Left lung (tissue), 10 donors: ENCODE results near the gene ARSG. TPM values are rescaled to one million over a fixed set of nuclear protein-coding genes. Genes with fewer than 3 reads are reported as not detected.

Experiments used
- ATAC-seq: fragments of 200-7000 bp; cut with Tn5 transposase; one replicate; pipeline ENCODE4 v1.9.1; 2020; ENCODE audit warnings: moderate library complexity
- DNase-seq, 4 donors: peaks; one replicate each; pipeline ENCODE4 v3.0.0-alpha.2; 2013 to 2020
- H3K27ac ChIP-seq, 2 donors: fragments of 200-600 bp; sonication (generic) in 1 of 2; one replicate each; pipeline versions ENCODE4 v1.5.0 to v1.8.0; 2020 to 2021
- H3K27me3 ChIP-seq, 2 donors: fragments of 200-600 bp; sonication (generic) in 1 of 2; one replicate each; pipeline versions ENCODE4 v1.5.0 to v1.8.0; 2020 to 2021
- H3K36me3 ChIP-seq, 2 donors: fragments of 200-600 bp; sonication (generic) in 1 of 2; one replicate each; pipeline versions ENCODE4 v1.5.0 to v1.8.0; 2020 to 2021
- H3K4me1 ChIP-seq, 2 donors: fragments of 200-600 bp; one replicate each; pipeline ENCODE4 v1.8.0; 2021
- H3K4me3 ChIP-seq, 2 donors: fragments of 200-600 bp; sonication (generic) in 1 of 2; one replicate each; pipeline versions ENCODE4 v1.5.0 to v1.8.0; 2020 to 2021; ENCODE audit warnings: mild to moderate bottlenecking in 1 of 2
- H3K9me3 ChIP-seq, 2 donors: fragments of 200-600 bp; sonication (generic) in 1 of 2; one replicate each; pipeline versions ENCODE4 v1.5.0 to v1.8.0; 2020 to 2021
- intact Hi-C, 2 donors: fragments of 100-400 bp; cut with DNase I; formaldehyde crosslinking; loops; one replicate each; pipeline versions ENCODE4 v1.11.2 to v1.14.2; 2022
- polyA plus RNA-seq, 6 donors: library from polyadenylated mRNA; unstranded; fragments of 120-200 nt; gene quantifications; one replicate each; pipeline ENCODE4 v1.2.1, GENCODE V29; 2013; ENCODE audit not compliant: insufficient read length in 6 of 6
- total RNA-seq, 2 donors: library from RNA; stranded (reverse); fragmentation: NEBNext Ultra II Directional; extraction: Animal tissue kit (Norgen Biotek cat#: 25700); gene quantifications; one replicate each; pipeline ENCODE4 v1.2.1, GENCODE V29; 2021
- TF ChIP-seq, protein P1 (sequence below), 2 donors: fragments of 200-600 bp; sonication (generic) in 1 of 2; IDR thresholded peaks; one replicate each; pipeline versions ENCODE4 v1.5.0 to v1.8.0; 2021; ENCODE audit warnings: antibody characterized with exemption in 2 of 2
- donor health status: DM: no; HTN: yes; CAD: no.
- donor health status: DM: no; HTN: no; CAD: no.

The ARSG gene
- total and polyA plus RNA-seq, 8 donors: 3.4 to 10.0 (median 4.5) TPM

DNA sequence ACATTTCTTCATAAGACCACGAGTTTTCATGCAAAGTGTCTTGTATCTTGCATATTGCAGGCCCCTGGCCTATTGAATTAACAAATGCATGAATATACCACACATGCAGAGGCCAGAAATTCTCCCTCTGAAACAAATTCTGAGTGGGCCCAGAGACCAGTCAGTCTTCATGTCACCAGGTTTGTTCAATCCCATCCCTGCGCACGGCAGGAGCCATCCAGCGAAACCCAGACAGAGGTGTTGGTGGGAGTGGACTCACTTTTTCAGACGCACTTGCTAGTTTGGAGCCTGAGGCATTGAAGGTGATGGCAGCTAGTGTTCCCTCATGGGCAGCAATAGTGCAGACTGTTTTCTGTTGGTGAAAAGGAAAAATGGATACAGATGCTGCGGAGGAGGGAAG, 144.1 kb downstream of the ARSG start:
- peaks cover 4 to 46% of the 10 kb centered on the region in 2 donors for H3K4me1 ChIP-seq
- DNase-seq (no peak), ATAC-seq (no peak)
- intact Hi-C loops: no loop called here
- TF ChIP-seq, protein P1, sequence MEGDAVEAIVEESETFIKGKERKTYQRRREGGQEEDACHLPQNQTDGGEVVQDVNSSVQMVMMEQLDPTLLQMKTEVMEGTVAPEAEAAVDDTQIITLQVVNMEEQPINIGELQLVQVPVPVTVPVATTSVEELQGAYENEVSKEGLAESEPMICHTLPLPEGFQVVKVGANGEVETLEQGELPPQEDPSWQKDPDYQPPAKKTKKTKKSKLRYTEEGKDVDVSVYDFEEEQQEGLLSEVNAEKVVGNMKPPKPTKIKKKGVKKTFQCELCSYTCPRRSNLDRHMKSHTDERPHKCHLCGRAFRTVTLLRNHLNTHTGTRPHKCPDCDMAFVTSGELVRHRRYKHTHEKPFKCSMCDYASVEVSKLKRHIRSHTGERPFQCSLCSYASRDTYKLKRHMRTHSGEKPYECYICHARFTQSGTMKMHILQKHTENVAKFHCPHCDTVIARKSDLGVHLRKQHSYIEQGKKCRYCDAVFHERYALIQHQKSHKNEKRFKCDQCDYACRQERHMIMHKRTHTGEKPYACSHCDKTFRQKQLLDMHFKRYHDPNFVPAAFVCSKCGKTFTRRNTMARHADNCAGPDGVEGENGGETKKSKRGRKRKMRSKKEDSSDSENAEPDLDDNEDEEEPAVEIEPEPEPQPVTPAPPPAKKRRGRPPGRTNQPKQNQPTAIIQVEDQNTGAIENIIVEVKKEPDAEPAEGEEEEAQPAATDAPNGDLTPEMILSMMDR (IDR thresholded peaks at IDR 0.05): no peak
- no peaks in the 10 kb centered on the region for H3K27me3 ChIP-seq
- H3K27ac ChIP-seq: no peak overlapping the region
- H3K36me3 ChIP-seq: peaks cover 0 to 59% of the 10 kb centered on the region in 2 donors
- no peaks in the 10 kb centered on the region for H3K9me3 ChIP-seq
- no peak overlapping the region for H3K4me3 ChIP-seq

DNA sequence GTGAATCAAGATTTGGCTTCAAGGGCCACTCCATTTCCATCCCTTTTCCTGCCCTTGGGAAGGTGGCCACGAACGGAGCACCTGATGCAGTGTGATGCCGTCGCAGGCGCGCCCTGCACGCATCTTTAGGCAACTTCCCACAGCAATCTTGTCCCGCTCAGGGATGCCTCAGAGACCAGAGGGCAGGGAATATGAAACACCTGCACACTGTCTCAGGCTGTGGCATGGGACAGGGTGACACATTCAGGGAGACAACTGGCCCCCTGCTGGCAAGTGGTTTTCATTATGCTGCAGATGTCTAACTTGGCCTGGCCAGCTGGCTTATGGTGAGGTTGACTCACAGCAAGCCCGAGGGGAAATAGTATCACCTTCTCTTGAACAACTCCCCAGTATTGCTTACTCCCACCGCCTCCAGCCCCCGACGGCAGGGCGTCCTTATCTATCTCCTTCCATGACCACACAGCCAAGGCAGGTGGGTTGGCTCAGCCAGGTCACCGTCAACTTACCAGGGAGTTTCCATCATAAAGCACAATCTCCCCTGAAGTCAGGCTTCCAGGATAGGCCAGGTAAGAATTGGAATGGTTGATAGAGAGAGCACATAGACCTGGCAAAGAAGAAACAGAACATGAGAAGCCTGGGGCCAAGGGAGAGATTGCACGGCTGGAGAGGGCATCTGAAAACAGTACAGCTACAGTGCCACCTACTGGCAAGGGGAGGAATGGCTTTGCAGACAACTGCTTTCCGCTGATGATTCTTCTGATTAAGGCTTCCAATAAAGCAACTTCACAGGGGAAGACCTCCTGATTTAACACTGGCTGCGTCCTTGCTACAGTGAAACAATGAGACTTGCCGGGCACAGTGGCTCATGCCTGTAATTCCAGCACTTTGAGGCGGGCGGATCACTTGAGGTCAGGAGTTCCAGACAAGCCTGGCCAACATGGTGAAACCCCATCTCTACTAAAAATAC, 144.9 kb downstream of the ARSG start:
- ATAC-seq: peak; percentile 86
- H3K36me3 ChIP-seq: peaks cover 0 to 51% of the 10 kb centered on the region in 2 donors
- H3K9me3 ChIP-seq: no peaks in the 10 kb centered on the region
- peaks cover 4 to 54% of the 10 kb centered on the region in 2 donors for H3K4me1 ChIP-seq
- intact Hi-C loops: no loop called here
- no peak overlapping the region for H3K4me3 ChIP-seq
- H3K27ac ChIP-seq: peak overlapping the region in 1 of 2 donors; percentile 90
- TF ChIP-seq, protein P1 (IDR thresholded peaks at IDR 0.05): peak; percentile 88 to 93
- peak in 2 of 4 donors; percentile 73 to 75 for DNase-seq
- no peaks in the 10 kb centered on the region for H3K27me3 ChIP-seq

DNA sequence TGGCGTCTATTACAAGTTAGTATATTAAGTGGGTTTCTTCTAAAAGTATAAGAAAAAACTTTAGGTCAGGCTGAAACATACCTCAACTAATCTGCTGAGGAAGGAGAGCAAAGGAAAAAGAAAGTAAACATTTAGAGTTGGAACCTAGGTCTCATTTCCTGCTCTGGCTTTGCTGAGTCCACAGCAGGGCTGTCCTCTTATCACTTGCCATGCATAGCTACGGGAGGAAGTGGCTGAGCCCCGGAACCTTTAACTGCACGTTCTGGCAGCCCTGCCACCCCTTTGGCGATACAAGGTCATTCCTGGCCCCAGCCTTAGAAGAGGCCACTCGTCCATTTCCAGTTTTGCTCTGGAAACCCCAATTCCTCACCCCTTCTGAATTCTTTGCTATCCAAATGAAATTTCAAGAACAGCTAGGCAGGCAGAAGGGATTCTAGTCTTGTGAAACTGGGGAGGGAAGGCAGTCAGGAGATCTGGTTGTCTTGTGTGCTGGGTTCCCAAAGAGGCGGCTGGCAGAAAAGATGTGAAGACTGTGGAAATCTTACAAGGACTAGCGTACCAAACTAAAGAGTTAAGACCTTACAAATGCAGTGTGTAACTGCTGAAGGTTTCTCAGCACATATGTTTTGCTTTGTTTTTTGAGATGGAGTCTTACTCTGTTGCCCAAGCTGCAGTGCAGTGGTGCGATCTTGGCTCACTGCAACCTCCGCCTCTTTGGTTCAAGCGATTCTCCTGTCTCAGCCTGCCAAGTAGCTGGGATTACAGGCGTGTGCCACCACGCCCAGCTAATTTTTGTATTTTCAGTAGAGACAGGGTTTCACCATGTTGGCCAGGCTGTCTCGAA, 146.9 kb downstream of the ARSG start:
- DNase-seq (peak in 3 of 4 donors; percentile 37 to 78 (median 63)), ATAC-seq (peak; percentile 74)
- Histone ChIP-seq H3K27me3 (no peaks in the 10 kb centered on the region), H3K27ac (peak overlapping the region; percentile 68 to 90), H3K36me3 (peaks cover 0 to 47% of the 10 kb centered on the region in 2 donors), H3K4me3 (no peak overlapping the region), H3K9me3 (no peaks in the 10 kb centered on the region), H3K4me1 (peaks cover 12 to 74% of the 10 kb centered on the region in 2 donors)
- intact Hi-C loops: no loop called here
- TF ChIP-seq, protein P1 (IDR thresholded peaks at IDR 0.05): no peak

DNA sequence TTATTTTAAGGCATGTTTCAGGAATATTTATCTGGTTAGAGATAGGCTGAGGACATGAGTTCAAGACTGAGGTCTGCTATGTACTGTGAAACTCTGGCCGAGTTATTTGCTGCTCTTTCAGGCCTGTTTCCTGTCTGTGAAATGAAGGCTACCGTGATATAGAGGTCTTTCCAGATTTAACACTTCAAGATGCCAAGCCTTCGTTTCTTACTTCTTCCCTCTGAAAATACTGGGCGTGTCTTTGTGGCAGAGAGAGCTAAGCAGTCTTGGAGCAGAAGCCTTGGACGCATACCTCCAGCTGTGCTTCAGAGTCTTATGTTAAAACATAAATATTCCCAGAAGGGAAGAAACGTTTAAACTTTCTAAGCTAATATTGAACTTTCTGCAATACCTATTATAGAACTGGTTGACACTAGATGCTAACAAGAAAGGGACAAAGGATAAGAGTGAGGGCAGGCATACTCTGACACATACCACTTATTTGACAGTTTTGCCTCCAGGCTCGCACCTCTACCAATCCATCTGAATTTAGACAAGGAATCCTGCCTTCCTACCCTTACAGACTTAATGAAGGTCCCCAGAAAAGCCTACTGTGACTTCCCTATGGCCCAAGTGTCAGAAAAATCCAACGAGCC, 148.5 kb downstream of the ARSG start:
- TF ChIP-seq, protein P1 (IDR thresholded peaks at IDR 0.05): no peak
- peak overlapping the region in 1 of 2 donors; percentile 91 for H3K27ac ChIP-seq
- H3K4me3 ChIP-seq: no peak overlapping the region
- peaks cover 12 to 74% of the 10 kb centered on the region in 2 donors for H3K4me1 ChIP-seq
- intact Hi-C loops: no loop called here
- no peaks in the 10 kb centered on the region for H3K27me3 ChIP-seq
- DNase-seq (no peak), ATAC-seq (no peak)
- H3K36me3 ChIP-seq: peaks cover 0 to 46% of the 10 kb centered on the region in 2 donors
- no peaks in the 10 kb centered on the region for H3K9me3 ChIP-seq
